Uterus (tissue), 4 donors: ENCODE measurements around the gene SAMD9. TPM values are rescaled to one million over a fixed set of nuclear protein-coding genes. Genes with fewer than 3 reads are reported as not detected.
A peak's percentile ranks its signal among the peaks of the same experiment; 100 is the strongest.

Source experiments
- DNase-seq, 2 donors: peaks; one replicate each; pipeline ENCODE4 v3.0.0-alpha.2; 2019 to 2020
- H3K27ac ChIP-seq, 2 donors: fragments of 200-600 bp; sonication (generic); 1 replicate in 1 of 2; 2 replicates in 1 of 2; pipeline ENCODE4 v1.5.1; 2016 to 2018
- H3K27me3 ChIP-seq, 2 donors: fragments of 200-600 bp; sonication (generic); one replicate each; pipeline ENCODE4 v1.5.1; 2018 to 2019; ENCODE audit warnings: control low read depth in 1 of 2
- H3K36me3 ChIP-seq, 2 donors: fragments of 200-600 bp; sonication (generic); one replicate each; pipeline ENCODE4 v1.5.1; 2019; ENCODE audit warnings: control low read depth in 1 of 2
- H3K4me1 ChIP-seq, 2 donors: fragments of 200-600 bp; sonication (generic); one replicate each; pipeline ENCODE4 v1.5.1; 2018 to 2019; ENCODE audit warnings: control low read depth in 1 of 2
- H3K4me3 ChIP-seq, 2 donors: fragments of 200-600 bp; sonication (generic); 1 replicate in 1 of 2; 2 replicates in 1 of 2; pipeline ENCODE4 v1.5.1; 2018 to 2019; ENCODE audit warnings: mild to moderate bottlenecking in 1 of 2
- H3K9me3 ChIP-seq, 2 donors: fragments of 200-600 bp; sonication (generic); one replicate each; pipeline ENCODE4 v1.5.1; 2019; ENCODE audit warnings: control low read depth in 1 of 2
- POLR2A ChIP-seq, 2 donors: fragments of 450-650 bp; IDR thresholded peaks; one replicate each; pipeline ENCODE4 v1.6.1; 2016; ENCODE audit warnings: antibody characterized with exemption in 2 of 2, mild to moderate bottlenecking in 1 of 2, moderate library complexity in 1 of 2
- intact Hi-C: fragments of 100-400 bp; cut with DNase I; formaldehyde crosslinking; loops from one replicate; pipeline ENCODE4 v1.15.1; 2023; ENCODE audit warnings: low total_unique reads
- total RNA-seq, 4 donors: library from RNA; depleted of rRNA in 3 of 4; stranded (reverse); fragments of >200 nt in 3 of 4; gene quantifications; one replicate each; pipeline versions ENCODE4 v1.1.0 to v1.2.4, GENCODE V29; 2014 to 2023
- TF ChIP-seq, protein P1 (sequence below), 4 experiments: fragments of 200-600 bp in 2 of 4; fragments of 450-650 bp in 2 of 4; sonication (generic) in 2 of 4; IDR thresholded peaks; one replicate each; pipeline ENCODE4 v1.5.1; 2016 to 2019; ENCODE audit warnings: antibody characterized with exemption in 4 of 4, mild to moderate bottlenecking in 2 of 4, moderate library complexity in 1 of 4
- donor health status: DM: yes; HTN: yes; CAD: no.

Gene SAMD9
- total RNA-seq, 4 donors from 2014 or later = 11.6 to 26.5 (median 14.2) TPM

DNA sequence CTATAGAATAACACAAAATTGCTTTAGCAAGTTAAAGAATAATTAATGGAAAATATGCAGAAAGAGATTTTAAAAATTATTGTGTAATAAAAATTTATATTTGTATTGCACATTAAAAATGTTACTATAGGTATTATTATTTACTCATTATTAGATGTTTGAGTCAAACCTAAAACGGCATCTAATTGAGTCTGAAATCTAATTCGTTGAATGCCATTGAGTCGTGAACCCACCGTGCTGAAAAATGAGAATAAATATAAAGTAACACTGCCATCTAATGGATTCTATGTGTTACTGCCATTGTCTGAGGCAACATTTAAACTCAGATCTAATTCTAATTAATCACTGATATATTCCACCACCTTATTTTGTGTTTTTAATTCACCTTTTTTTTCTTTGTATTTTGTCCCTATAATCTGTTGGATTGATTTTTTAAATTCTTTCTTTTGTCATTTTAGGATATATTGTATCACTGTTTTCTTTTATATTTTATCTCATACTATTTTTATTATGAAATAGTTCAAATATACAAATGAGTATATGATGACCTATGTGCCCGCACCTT, 62.2 kb downstream of the SAMD9 start:
- Histone ChIP-seq H3K4me3 (no peak overlapping the region), H3K36me3 (no peaks in the 10 kb centered on the region), H3K27me3 (no peaks in the 10 kb centered on the region), H3K9me3 (no peaks in the 10 kb centered on the region), H3K4me1 (no peaks in the 10 kb centered on the region), H3K27ac (no peak overlapping the region)
- no peak for DNase-seq
- intact Hi-C loops = loop anchor here (10.0 kb wide), 1 partner anchor 441 kb away; no protein-coding TSS in a partner anchor
- TF ChIP-seq POLR2A (IDR thresholded peaks at IDR 0.05) = no peak
- TF ChIP-seq, protein P1, sequence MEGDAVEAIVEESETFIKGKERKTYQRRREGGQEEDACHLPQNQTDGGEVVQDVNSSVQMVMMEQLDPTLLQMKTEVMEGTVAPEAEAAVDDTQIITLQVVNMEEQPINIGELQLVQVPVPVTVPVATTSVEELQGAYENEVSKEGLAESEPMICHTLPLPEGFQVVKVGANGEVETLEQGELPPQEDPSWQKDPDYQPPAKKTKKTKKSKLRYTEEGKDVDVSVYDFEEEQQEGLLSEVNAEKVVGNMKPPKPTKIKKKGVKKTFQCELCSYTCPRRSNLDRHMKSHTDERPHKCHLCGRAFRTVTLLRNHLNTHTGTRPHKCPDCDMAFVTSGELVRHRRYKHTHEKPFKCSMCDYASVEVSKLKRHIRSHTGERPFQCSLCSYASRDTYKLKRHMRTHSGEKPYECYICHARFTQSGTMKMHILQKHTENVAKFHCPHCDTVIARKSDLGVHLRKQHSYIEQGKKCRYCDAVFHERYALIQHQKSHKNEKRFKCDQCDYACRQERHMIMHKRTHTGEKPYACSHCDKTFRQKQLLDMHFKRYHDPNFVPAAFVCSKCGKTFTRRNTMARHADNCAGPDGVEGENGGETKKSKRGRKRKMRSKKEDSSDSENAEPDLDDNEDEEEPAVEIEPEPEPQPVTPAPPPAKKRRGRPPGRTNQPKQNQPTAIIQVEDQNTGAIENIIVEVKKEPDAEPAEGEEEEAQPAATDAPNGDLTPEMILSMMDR (IDR thresholded peaks at IDR 0.05) = peak; percentile 56 to 72 (median 65)

DNA sequence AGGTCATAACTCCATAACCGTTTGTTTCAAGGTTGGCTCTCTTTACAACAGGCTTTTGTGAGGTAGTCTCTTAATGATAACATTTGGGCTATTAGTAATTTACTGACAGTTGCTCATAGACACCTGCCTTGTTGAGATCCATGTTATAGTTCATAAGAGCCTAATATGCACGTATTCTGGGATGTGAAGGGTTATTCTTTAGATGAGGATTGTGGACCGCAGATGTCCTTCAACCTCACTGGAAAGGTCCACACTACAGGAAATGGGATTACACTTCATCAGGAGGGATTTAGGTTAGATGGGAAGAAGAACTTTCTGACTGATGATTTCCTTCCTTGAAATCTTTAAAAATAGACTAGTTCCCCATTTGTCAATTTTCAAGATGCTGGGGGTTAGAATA, 62.8 kb downstream of the SAMD9 start:
- Histone ChIP-seq H3K9me3 (no peaks in the 10 kb centered on the region), H3K4me1 (no peaks in the 10 kb centered on the region), H3K27ac (no peak overlapping the region), H3K4me3 (no peak overlapping the region), H3K36me3 (no peaks in the 10 kb centered on the region), H3K27me3 (no peaks in the 10 kb centered on the region)
- DNase-seq = no peak
- intact Hi-C loops = loop anchor here (10.0 kb wide), 1 partner anchor 440 kb away; no protein-coding TSS in a partner anchor
- TF ChIP-seq POLR2A (IDR thresholded peaks at IDR 0.05) = no peak
- TF ChIP-seq, protein P1 (IDR thresholded peaks at IDR 0.05) = no peak

DNA sequence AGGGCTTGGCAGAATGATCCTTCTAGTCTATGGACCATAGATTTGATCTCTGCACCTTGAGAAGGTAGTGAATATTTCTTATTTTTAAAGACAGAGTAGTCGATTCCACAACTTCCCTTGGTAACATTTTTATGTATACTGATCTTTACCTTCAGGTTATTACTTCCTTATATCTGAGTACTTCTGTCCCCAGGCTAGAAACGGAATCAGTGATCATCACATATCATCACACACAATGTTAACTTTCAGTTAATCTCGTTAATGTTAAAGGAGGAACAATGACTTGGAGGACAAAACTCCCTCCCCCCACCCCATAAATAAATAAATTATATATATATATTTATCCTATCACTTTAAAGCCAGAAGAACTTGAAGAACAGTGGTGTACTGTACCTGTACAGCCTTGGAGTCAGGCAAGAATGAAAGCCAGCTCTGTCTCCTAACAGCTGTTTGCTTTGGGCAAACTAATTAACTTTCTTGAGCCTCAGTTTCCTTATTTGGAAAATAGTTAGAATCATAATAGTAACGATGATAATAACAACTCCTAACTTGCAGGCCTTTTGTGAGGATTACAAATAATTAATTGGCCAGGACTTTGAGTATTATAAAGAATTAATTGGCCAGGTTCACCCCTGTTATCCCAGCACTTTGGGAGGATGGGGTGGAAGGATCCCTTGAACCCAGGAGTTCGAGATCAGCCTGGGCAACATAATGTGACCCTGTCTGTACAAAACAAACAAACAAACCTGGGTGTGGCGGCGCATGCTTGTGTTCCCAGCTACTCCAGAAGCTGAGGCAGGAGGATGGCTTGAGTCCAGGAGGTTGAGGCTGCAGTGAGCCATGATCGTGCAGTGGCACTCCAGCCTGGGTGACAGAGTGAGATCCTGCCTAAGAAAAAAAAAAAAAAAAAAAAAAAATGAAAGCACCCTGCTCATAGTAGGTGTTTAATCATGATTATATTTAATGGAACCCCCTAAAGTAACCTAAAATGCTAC, 63.5 kb downstream of the SAMD9 start:
- no peaks in the 10 kb centered on the region for H3K9me3 ChIP-seq
- TF ChIP-seq, protein P1 (IDR thresholded peaks at IDR 0.05) = no peak
- no peak for TF ChIP-seq POLR2A (IDR thresholded peaks at IDR 0.05)
- no peaks in the 10 kb centered on the region for H3K4me1 ChIP-seq
- intact Hi-C loops = loop anchor here (10.0 kb wide), 1 partner anchor 439 kb away; no protein-coding TSS in a partner anchor
- H3K4me3 ChIP-seq = no peak overlapping the region
- no peak overlapping the region for H3K27ac ChIP-seq
- no peaks in the 10 kb centered on the region for H3K36me3 ChIP-seq
- no peaks in the 10 kb centered on the region for H3K27me3 ChIP-seq
- DNase-seq = no peak

GRCh38 chr7:93053209-93053948, 64.4 kb downstream of the SAMD9 start:
- intact Hi-C loops = loop anchor here (10.0 kb wide), 1 partner anchor 439 kb away; no protein-coding TSS in a partner anchor
- H3K27ac ChIP-seq = no peak overlapping the region
- H3K27me3 ChIP-seq = no peaks in the 10 kb centered on the region
- no peak for DNase-seq
- TF ChIP-seq, protein P1 (IDR thresholded peaks at IDR 0.05) = no peak
- TF ChIP-seq POLR2A (IDR thresholded peaks at IDR 0.05) = no peak
- no peak overlapping the region for H3K4me3 ChIP-seq
- no peaks in the 10 kb centered on the region for H3K9me3 ChIP-seq
- no peaks in the 10 kb centered on the region for H3K36me3 ChIP-seq
- no peaks in the 10 kb centered on the region for H3K4me1 ChIP-seq
